ENCODE measurements around the gene PFAS. TPM values are rescaled to one million over a fixed set of nuclear protein-coding genes. Genes with fewer than 3 reads are reported as not detected.

The PFAS gene
- total RNA-seq, 1 donor from 2014 or later = 39.2 TPM

- no peak for DNase-seq (ENCODE audit: low spot score)
These were observed 51.1 kb downstream of the PFAS start for GRCh38 chr17:8300226-8300625.

GRCh38 chr17:8300627-8301242 is 51.6 kb downstream of the PFAS start:
- no peak for DNase-seq (ENCODE audit: low spot score)

GRCh38 chr17:8310601-8311123 is 61.6 kb downstream of the PFAS start:
- no peak for DNase-seq (ENCODE audit: low spot score)

GRCh38 chr17:8311131-8311790 is 62.2 kb downstream of the PFAS start:
- DNase-seq (ENCODE audit: low spot score) = no peak

GRCh38 chr17:8312251-8312650 is 63.2 kb downstream of the PFAS start:
- DNase-seq (ENCODE audit: low spot score) = no peak

- DNase-seq (ENCODE audit: low spot score) = no peak
These were observed 63.9 kb downstream of the PFAS start for GRCh38 chr17:8312726-8313600.

GRCh38 chr17:8314797-8315763 is 66.0 kb downstream of the PFAS start:
- no peak for DNase-seq (ENCODE audit: low spot score)

GRCh38 chr17:8315764-8316217 is 66.7 kb downstream of the PFAS start:
- DNase-seq (ENCODE audit: low spot score) = no peak

- no peak for DNase-seq (ENCODE audit: low spot score)
These were observed 69.2 kb downstream of the PFAS start for GRCh38 chr17:8318010-8318935.

Other genes starting within 250 kb of the PFAS start
- not detected for gene GUCY2D, start 246.7 kb upstream of the PFAS start, total RNA-seq
- 2.9 TPM for gene ALOX15B, start 210.2 kb upstream of the PFAS start, total RNA-seq
- not detected for gene ALOX12B, start 161.6 kb upstream of the PFAS start, total RNA-seq
- gene ALOXE3, start 130.8 kb upstream of the PFAS start, total RNA-seq = not detected
- not detected for gene HES7, start 125.2 kb upstream of the PFAS start, total RNA-seq
- 316 TPM for gene PER1, start 96.9 kb upstream of the PFAS start, total RNA-seq
- gene VAMP2, start 86.3 kb upstream of the PFAS start, total RNA-seq = 52.4 TPM
- gene TMEM107, start 72.9 kb upstream of the PFAS start, total RNA-seq = 16.3 TPM
- gene BORCS6, start 59.1 kb upstream of the PFAS start, total RNA-seq = 5.8 TPM
- not detected for gene AURKB, start 38.7 kb upstream of the PFAS start, total RNA-seq
- 34.3 TPM for gene CTC1, start 1.2 kb upstream of the PFAS start, total RNA-seq
- gene RANGRF, start 39.4 kb downstream of the PFAS start, total RNA-seq = 20.8 TPM
- gene SLC25A35, start 46.1 kb downstream of the PFAS start, total RNA-seq = 3.9 TPM
- 71.8 TPM for gene ARHGEF15, start 61.0 kb downstream of the PFAS start, total RNA-seq
- not detected for gene ODF4, start 90.6 kb downstream of the PFAS start, total RNA-seq
- gene RPL26, start 133.9 kb downstream of the PFAS start, total RNA-seq = 1,206 TPM
- not detected for gene RNF222, start 148.5 kb downstream of the PFAS start, total RNA-seq
- gene NDEL1, start 186.6 kb downstream of the PFAS start, total RNA-seq = 112 TPM

Data from mesenteric fat pad (tissue), 1 donor.